Thyroid gland (tissue), 4 donors: ENCODE measurements around the gene NUP62.

ENCODE experiments used
- POLR2A ChIP-seq, 2 donors: fragments of 450-650 bp; IDR thresholded peaks; one replicate each; pipeline ENCODE4 v1.6.1; 2017; ENCODE audit warnings: antibody characterized with exemption in 2 of 2, mild to moderate bottlenecking in 2 of 2, moderate library complexity in 1 of 2
- TF ChIP-seq, protein P1 (sequence below), 6 experiments: fragments of 200-600 bp in 3 of 6; fragments of 450-650 bp in 3 of 6; sonication (generic) in 3 of 6; IDR thresholded peaks; one replicate each; pipeline ENCODE4 v1.5.1; 2016 to 2019; ENCODE audit warnings: antibody characterized with exemption in 6 of 6, mild to moderate bottlenecking in 2 of 6, inconsistent platforms in 1 of 6, moderate library complexity in 1 of 6

GRCh38 chr19:49888510-49888824 is 40.8 kb downstream of the NUP62 start:
- TF ChIP-seq, protein P1, sequence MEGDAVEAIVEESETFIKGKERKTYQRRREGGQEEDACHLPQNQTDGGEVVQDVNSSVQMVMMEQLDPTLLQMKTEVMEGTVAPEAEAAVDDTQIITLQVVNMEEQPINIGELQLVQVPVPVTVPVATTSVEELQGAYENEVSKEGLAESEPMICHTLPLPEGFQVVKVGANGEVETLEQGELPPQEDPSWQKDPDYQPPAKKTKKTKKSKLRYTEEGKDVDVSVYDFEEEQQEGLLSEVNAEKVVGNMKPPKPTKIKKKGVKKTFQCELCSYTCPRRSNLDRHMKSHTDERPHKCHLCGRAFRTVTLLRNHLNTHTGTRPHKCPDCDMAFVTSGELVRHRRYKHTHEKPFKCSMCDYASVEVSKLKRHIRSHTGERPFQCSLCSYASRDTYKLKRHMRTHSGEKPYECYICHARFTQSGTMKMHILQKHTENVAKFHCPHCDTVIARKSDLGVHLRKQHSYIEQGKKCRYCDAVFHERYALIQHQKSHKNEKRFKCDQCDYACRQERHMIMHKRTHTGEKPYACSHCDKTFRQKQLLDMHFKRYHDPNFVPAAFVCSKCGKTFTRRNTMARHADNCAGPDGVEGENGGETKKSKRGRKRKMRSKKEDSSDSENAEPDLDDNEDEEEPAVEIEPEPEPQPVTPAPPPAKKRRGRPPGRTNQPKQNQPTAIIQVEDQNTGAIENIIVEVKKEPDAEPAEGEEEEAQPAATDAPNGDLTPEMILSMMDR (IDR thresholded peaks at IDR 0.05): no peak
- no peak for TF ChIP-seq POLR2A (IDR thresholded peaks at IDR 0.05)
